A549 (cell line): Measurements from ENCODE around the gene NPPA. TPM values are rescaled to one million over a fixed set of nuclear protein-coding genes. Genes with fewer than 3 reads are reported as not detected.

Experiments used
- ATAC-seq, 2 experiments: fragments of 200-7000 bp in 1 of 2; fragments of >200 bp in 1 of 2; cut with Nextera tagmentation in 1 of 2; cut with Tn5 transposase in 1 of 2; 3 replicates each; pipeline versions ENCODE4 v1.8.0 to v1.9.1; 2018 to 2020; ENCODE audit warnings: mild to moderate bottlenecking in 1 of 2, moderate library complexity in 1 of 2
- CTCF ChIA-PET: fragments of 300-600 bp; sonication (Branson Sonifier 250); formaldehyde crosslinking; extraction: SDS; loops from one replicate; lab custom pipeline; 2021; ENCODE audit warnings: antibody characterized with exemption, inconsistent platforms; lab: Yijun Ruan, JAX
- POLR2A ChIA-PET: fragments of 350-600 bp; formaldehyde crosslinking; extraction: SDS; loops from one replicate; lab custom pipeline; 2021; ENCODE audit warnings: antibody characterized with exemption, inconsistent platforms; lab: Yijun Ruan, JAX
- DNase-seq, 2 experiments: peaks; one replicate each; pipeline versions ENCODE4 v3.0.0 to v3.0.0-alpha.2; 2011 to 2016; ENCODE audit warnings: low read depth in 1 of 2, low spot score in 1 of 2
- FAIRE-seq: peaks from 2 replicates; lab custom pipeline; 2011; peaks lifted over from hg19 to GRCh38; lab: Jason Lieb, UNC
- H3K27ac ChIP-seq, 2 experiments: fragments of >200 bp; sonication (Bioruptor Twin); formaldehyde crosslinking; 3 replicates each; pipeline ENCODE4 v1.5.1; 2016 to 2017
- H3K4me1 ChIP-seq: fragments of >200 bp; sonication (Bioruptor Twin); formaldehyde crosslinking; 3 replicates; pipeline ENCODE4 v1.6.1; 2016
- H3K4me2 ChIP-seq: fragments of >200 bp; sonication (Bioruptor Twin); formaldehyde crosslinking; 3 replicates; pipeline ENCODE4 v1.6.1; 2016
- H3K4me3 ChIP-seq: fragments of >200 bp; sonication (Bioruptor Twin); formaldehyde crosslinking; 3 replicates; pipeline ENCODE4 v1.5.1; 2016
- H3K9me3 ChIP-seq: fragments of >200 bp; sonication (Bioruptor Twin); formaldehyde crosslinking; 3 replicates; pipeline ENCODE4 v1.6.1; 2016
- ATOH8 ChIP-seq: fragments of 250-450 bp; sonication (Bioruptor Pico); IDR thresholded peaks from 2 replicates; pipeline ENCODE4 v1.5.0; 2020; ENCODE audit warnings: low read depth, mild to moderate bottlenecking, moderate library complexity
- BCL3 ChIP-seq: fragments of >200 bp; sonication (Bioruptor Twin); formaldehyde crosslinking; IDR thresholded peaks from 3 replicates; pipeline ENCODE4 v1.6.1; 2016
- CBX2 ChIP-seq: fragments of 200-600 bp; sonication (generic); IDR thresholded peaks from 2 replicates; pipeline ENCODE4 v1.6.1; 2016; ENCODE audit warnings: low read depth, mild to moderate bottlenecking, borderline replicate concordance
- CBX8 ChIP-seq: fragments of 200-600 bp; sonication (generic); IDR thresholded peaks from 2 replicates; pipeline ENCODE4 v1.6.1; 2016
- CHD2 ChIP-seq: fragments of 150-350 bp; IDR thresholded peaks from 2 replicates; pipeline ENCODE4 v1.6.1; 2014; ENCODE audit warnings: low read length; ENCODE audit not compliant: partially characterized antibody
- CTCF ChIP-seq: fragments of >200 bp; sonication (Bioruptor Twin); formaldehyde crosslinking; IDR thresholded peaks from 3 replicates; pipeline ENCODE4 v1.5.1; 2016
- HMGXB4 ChIP-seq: fragments of 250-450 bp; sonication (Bioruptor Pico); IDR thresholded peaks from 2 replicates; pipeline ENCODE4 v1.5.0; 2021; ENCODE audit warnings: mild to moderate bottlenecking, moderate library complexity, borderline replicate concordance
- HOXB13 ChIP-seq: fragments of 250-450 bp; sonication (Bioruptor Pico); IDR thresholded peaks from 2 replicates; pipeline ENCODE4 v1.5.0; 2020; ENCODE audit warnings: low read depth, mild to moderate bottlenecking, moderate library complexity
- JUN ChIP-seq, 2 experiments: fragments of >200 bp; sonication (Bioruptor Twin); formaldehyde crosslinking; IDR thresholded peaks; 2 replicates in 1 of 2; 3 replicates in 1 of 2; pipeline ENCODE4 v1.6.1; 2016 to 2017
- KDM1A ChIP-seq: fragments of 200-600 bp; sonication (generic); IDR thresholded peaks from 2 replicates; pipeline ENCODE4 v1.6.1; 2016; ENCODE audit warnings: low read depth, mild to moderate bottlenecking
- KDM5A ChIP-seq: fragments of 200-600 bp; sonication (generic); IDR thresholded peaks from 2 replicates; pipeline ENCODE4 v1.6.1; 2016; ENCODE audit warnings: antibody characterized with exemption, mild to moderate bottlenecking
- MAZ ChIP-seq: fragments of 150-350 bp; IDR thresholded peaks from 2 replicates; pipeline ENCODE4 v1.6.1; 2014; ENCODE audit warnings: antibody characterized with exemption, low read depth, low read length, borderline replicate concordance
- NR3C1 ChIP-seq: fragments of >200 bp; sonication (Bioruptor Twin); formaldehyde crosslinking; IDR thresholded peaks from 3 replicates; pipeline ENCODE4 v1.6.1; 2017
- PBX3 ChIP-seq: IDR thresholded peaks from 2 replicates; pipeline ENCODE4 v1.6.1; 2012
- POLR2AphosphoS2 ChIP-seq: conservative IDR thresholded peaks from 2 replicates; pipeline ENCODE4 v1.6.1; 2012; ENCODE audit warnings: low read length, improper control_type of control experiment, inconsistent platforms
- RARB ChIP-seq: fragments of 250-450 bp; sonication (Bioruptor Pico); IDR thresholded peaks from 2 replicates; pipeline ENCODE4 v1.8.0; 2021; ENCODE audit warnings: mild to moderate bottlenecking, moderate library complexity
- RFX5 ChIP-seq: fragments of 450-650 bp; IDR thresholded peaks from 2 replicates; pipeline ENCODE4 v1.7.1; 2014; ENCODE audit warnings: antibody characterized with exemption, mild to moderate bottlenecking, moderate library complexity
- TFCP2L1 ChIP-seq: fragments of 250-450 bp; sonication (Bioruptor Pico); IDR thresholded peaks from 2 replicates; pipeline ENCODE4 v1.5.0; 2021; ENCODE audit warnings: mild to moderate bottlenecking
- USF2 ChIP-seq: fragments of 450-650 bp; IDR thresholded peaks from 2 replicates; pipeline ENCODE4 v1.6.1; 2014; ENCODE audit warnings: antibody characterized with exemption
- ZSCAN20 ChIP-seq: fragments of 250-450 bp; sonication (Bioruptor Pico); IDR thresholded peaks from 2 replicates; pipeline ENCODE4 v1.8.0; 2022; ENCODE audit warnings: mild to moderate bottlenecking, moderate library complexity
- WGBS: methylation state at CpG from one replicate; pipeline ENCODE4 v1.1.6; 2017; ENCODE audit errors: missing lambda C conversion rate; 5-methylcytosine and 5-hydroxymethylcytosine counted together
- polyA plus RNA-seq, 4 experiments: library from polyadenylated mRNA; depleted of rRNA in 3 of 4; stranded (reverse); fragments of >200 nt; fragmentation: RNase III in 1 of 4; extraction: RNeasy Plus Mini Kit Qiagen cat#74134 plus additional on column Dnase treatment in 1 of 4; gene quantifications; 2 replicates in 3 of 4; 3 replicates in 1 of 4; pipeline ENCODE4 v1.2.3, GENCODE V29; 2011 to 2017

Gene NPPA
- polyA plus RNA-seq, 2 of the 4 experiments (the other 2 are of a cell fraction): not detected

- H3K27ac ChIP-seq: no peak within 1 kb of the TSS
- H3K4me2 ChIP-seq: peak within 1 kb of the TSS; percentile 56
- no peaks in the 10 kb centered on the region; the same call in 2 of the 3 replicates for H3K4me1 ChIP-seq
- no peaks in the 10 kb centered on the region for H3K9me3 ChIP-seq
- FAIRE-seq: no peak
- no peak for DNase-seq
- WGBS: 5% methylated on average over 4 of the region's 16 CpGs
- no peak for ATAC-seq
- ChIA-PET POLR2A (interaction anchor here (1.1 kb wide), 1 partner anchor 161 kb away, joined by 5 read pairs; the partner anchor contains the start of gene MIIP), CTCF (interaction anchor here (0.8 to 1.0 kb wide), 2 partner anchors 18 to 109 kb away, joined by 3 read pairs; no protein-coding TSS in a partner anchor)
- no peak within 1 kb of the TSS; the same call in 1 of the 3 replicates for H3K4me3 ChIP-seq
- TF ChIP-seq RFX5 (no peak), USF2 (no peak), BCL3 (no peak), RARB (CRISPR knock-in tag) (no peak), CHD2 (no peak)
Observed at GRCh38 chr1:11858613-11858967, 11.0 kb upstream of the NPPA start, which contains the start of gene NPPB. NPPB (minus strand) TSS chr1:11858945; CDS start chr1:11858833, 112 bp downstream.

GRCh38 chr1:11858158-11858557 lies 10.6 kb upstream of the NPPA start:
- no peak overlapping the region for H3K4me2 ChIP-seq
- FAIRE-seq (no peak), DNase-seq (no peak)
- POLR2A ChIA-PET: no interaction called here
- no peak overlapping the region for H3K27ac ChIP-seq
- CTCF ChIA-PET: interaction anchor here (0.8 to 1.0 kb wide), 2 partner anchors 18 to 109 kb away, joined by 3 read pairs; no protein-coding TSS in a partner anchor
- no peak overlapping the region for H3K4me3 ChIP-seq
- WGBS: 16% methylated on average over 5 of the region's 14 CpGs
- H3K9me3 ChIP-seq: no peaks in the 10 kb centered on the region
- H3K4me1 ChIP-seq: no peaks in the 10 kb centered on the region; the same call in 2 of the 3 replicates
- TF ChIP-seq ATOH8 (CRISPR knock-in tag) (no peak), CBX8 (no peak), RARB (CRISPR knock-in tag) (no peak), CBX2 (no peak), HMGXB4 (CRISPR knock-in tag) (no peak), POLR2AphosphoS2 (no peak), ZSCAN20 (CRISPR knock-in tag) (no peak), MAZ (no peak), JUN (IDR thresholded peaks at IDR 0.05) (no peak), NR3C1 (no peak), TFCP2L1 (CRISPR knock-in tag) (no peak), KDM5A (no peak), HOXB13 (CRISPR knock-in tag) (no peak), PBX3 (no peak), KDM1A (no peak), CTCF (no peak)
- TF ChIP-seq, all 56 proteins: peak for 0
- ATAC-seq: no peak
